Hepatocyte (in vitro differentiated cells): ENCODE data around the gene KPNA5. TPM values are rescaled to one million over a fixed set of nuclear protein-coding genes. Genes with fewer than 3 reads are reported as not detected.

Experiments
- DNase-seq: peaks from one replicate; pipeline ENCODE4 v3.0.0-alpha.2; 2016; ENCODE audit warnings: low spot score
- H2AFZ ChIP-seq: fragments of 200-600 bp; sonication (generic); 2 replicates; pipeline ENCODE4 v1.6.0; 2016; ENCODE audit warnings: antibody characterized with exemption, mild to moderate bottlenecking
- H3K27ac ChIP-seq: fragments of 200-600 bp; sonication (generic); 2 replicates; pipeline ENCODE4 v1.5.1; 2016; ENCODE audit warnings: mild to moderate bottlenecking
- H3K27me3 ChIP-seq: fragments of 200-600 bp; sonication (generic); 2 replicates; pipeline ENCODE4 v1.6.1; 2016
- H3K36me3 ChIP-seq: fragments of 200-600 bp; sonication (generic); replicated peaks from 2 replicates; pipeline ENCODE4 v1.5.1; 2016; ENCODE audit warnings: low read depth; ENCODE audit not compliant: insufficient read depth
- H3K4me1 ChIP-seq: fragments of 200-600 bp; sonication (generic); 2 replicates; pipeline ENCODE4 v1.5.1; 2016; ENCODE audit warnings: mild to moderate bottlenecking, moderate library complexity; ENCODE audit not compliant: insufficient read depth
- H3K4me2 ChIP-seq: fragments of 200-600 bp; sonication (generic); 2 replicates; pipeline ENCODE4 v1.6.0; 2016
- H3K4me3 ChIP-seq: fragments of 200-600 bp; sonication (generic); 2 replicates; pipeline ENCODE4 v1.5.1; 2016; ENCODE audit warnings: mild to moderate bottlenecking
- H3K79me2 ChIP-seq: fragments of 200-600 bp; sonication (generic); 2 replicates; pipeline ENCODE4 v1.6.0; 2017; ENCODE audit warnings: mild to moderate bottlenecking
- H3K9me2 ChIP-seq: fragments of 200-600 bp; sonication (generic); replicated peaks from 2 replicates; pipeline ENCODE4 v1.6.0; 2017; ENCODE audit warnings: mild to moderate bottlenecking; ENCODE audit not compliant: insufficient read depth
- H3K9me3 ChIP-seq: fragments of 200-600 bp; sonication (generic); 2 replicates; pipeline ENCODE4 v1.5.1; 2016; ENCODE audit warnings: low read depth, mild to moderate bottlenecking
- H4K20me1 ChIP-seq: fragments of 200-600 bp; sonication (generic); 2 replicates; pipeline ENCODE4 v1.6.0; 2016; ENCODE audit warnings: mild to moderate bottlenecking; ENCODE audit not compliant: insufficient read depth, poor library complexity, severe bottlenecking
- EZH2 ChIP-seq: fragments of 200-600 bp; sonication (generic); IDR thresholded peaks from 2 replicates; pipeline ENCODE4 v1.6.1; 2016; ENCODE audit warnings: antibody characterized with exemption, mild to moderate bottlenecking, borderline replicate concordance
- EZH2phosphoT487 ChIP-seq: fragments of 200-600 bp; sonication (generic); IDR thresholded peaks from one replicate; pipeline ENCODE4 v1.6.1; 2018; ENCODE audit warnings: antibody characterized with exemption, mild to moderate bottlenecking, low read depth, moderate library complexity; ENCODE audit not compliant: unreplicated experiment, severe bottlenecking
- WGBS: methylation state at CpG from one replicate; pipeline ENCODE4 v1.1.6; 2016; ENCODE audit warnings: low lambda C conversion rate; ENCODE audit errors: missing lambda C conversion rate; 5-methylcytosine and 5-hydroxymethylcytosine counted together
- polyA plus RNA-seq: library from polyadenylated mRNA; unstranded; fragments of >200 nt; fragmentation: Nextera tagmentation; extraction: Ambion mirVana; gene quantifications from 2 replicates; pipeline ENCODE4 v1.2.1, GENCODE V29; 2016
- total RNA-seq: library from RNA; depleted of rRNA; stranded (reverse); fragments of >200 nt; gene quantifications from 2 replicates; pipeline ENCODE4 v1.2.3, GENCODE V29; 2014
- TF ChIP-seq, protein P1 (sequence below): fragments of 200-600 bp; sonication (generic); IDR thresholded peaks from 2 replicates; pipeline ENCODE4 v1.5.1; 2016; ENCODE audit warnings: antibody characterized with exemption, mild to moderate bottlenecking; ENCODE audit not compliant: poor library complexity

KPNA5 gene
- total RNA-seq (14.8 and 20.5 TPM in 2 replicates), polyA plus RNA-seq (5.4 and 6.7 TPM in 2 replicates)

DNA sequence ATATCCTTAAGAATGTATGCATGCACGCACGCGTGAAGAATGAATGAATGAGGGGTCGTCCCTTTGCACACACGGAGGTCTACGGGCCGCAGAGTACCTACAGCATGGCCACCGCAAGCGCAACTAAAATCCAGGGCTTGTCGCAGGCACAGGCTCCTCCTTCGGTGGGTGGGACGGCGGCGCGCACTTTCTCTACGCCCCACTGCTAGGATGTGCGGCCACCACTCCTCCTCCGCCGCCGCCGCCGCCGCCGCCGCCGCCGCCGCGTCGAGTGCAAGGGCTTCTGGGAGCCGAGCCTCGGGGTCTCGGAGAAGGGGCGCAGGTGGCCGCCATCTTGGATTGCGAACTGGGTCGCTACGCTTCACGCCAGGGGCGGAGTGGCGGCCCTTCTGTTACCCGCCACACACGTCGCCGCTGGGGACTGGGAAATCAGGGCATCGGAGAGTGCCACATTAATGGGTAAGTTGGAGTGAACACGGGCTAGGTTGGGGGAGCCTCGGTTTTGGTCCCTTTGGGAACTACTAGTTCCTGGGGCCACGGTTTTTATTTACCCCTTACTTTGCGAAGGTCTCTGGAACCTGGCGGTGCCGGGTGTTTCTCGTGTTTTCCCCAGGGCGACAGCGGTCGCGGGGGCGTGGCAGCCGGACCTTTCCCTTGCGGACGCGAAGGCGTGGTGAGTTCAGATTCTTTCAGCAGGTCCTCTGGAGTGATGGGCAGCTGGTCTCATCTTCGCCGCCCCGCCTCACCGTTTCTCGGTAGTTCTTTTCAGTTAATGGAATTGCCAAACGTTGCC lies at the start of gene KPNA5:
Gene KPNA5, plus strand, starts transcription at position 332 of the 793 bp plus-strand sequence. Its CDS starts 124 bp downstream, at position 456.
- DNase-seq, result peak; percentile 95
- WGBS, result under 1% methylated on average over 56 of the region's 69 CpGs
- Histone ChIP-seq H3K4me3 (peak within 1 kb of the TSS; percentile 55), H3K79me2 (peaks cover 42% of the 10 kb centered on the region), H3K4me2 (peak within 1 kb of the TSS; percentile 86), H3K27me3 (no peaks in the 10 kb centered on the region), H3K9me3 (no peaks in the 10 kb centered on the region), H3K4me1 (peaks cover 3% of the 10 kb centered on the region), H3K27ac (peak within 1 kb of the TSS; percentile 93), H2AFZ (peak within 1 kb of the TSS; percentile 99), H4K20me1 (peaks cover 5% of the 10 kb centered on the region), H3K36me3 (no peaks in the 10 kb centered on the region), H3K9me2 (no peaks in the 10 kb centered on the region)
- TF ChIP-seq EZH2phosphoT487 (no peak), EZH2 (no peak)
- TF ChIP-seq, protein P1, sequence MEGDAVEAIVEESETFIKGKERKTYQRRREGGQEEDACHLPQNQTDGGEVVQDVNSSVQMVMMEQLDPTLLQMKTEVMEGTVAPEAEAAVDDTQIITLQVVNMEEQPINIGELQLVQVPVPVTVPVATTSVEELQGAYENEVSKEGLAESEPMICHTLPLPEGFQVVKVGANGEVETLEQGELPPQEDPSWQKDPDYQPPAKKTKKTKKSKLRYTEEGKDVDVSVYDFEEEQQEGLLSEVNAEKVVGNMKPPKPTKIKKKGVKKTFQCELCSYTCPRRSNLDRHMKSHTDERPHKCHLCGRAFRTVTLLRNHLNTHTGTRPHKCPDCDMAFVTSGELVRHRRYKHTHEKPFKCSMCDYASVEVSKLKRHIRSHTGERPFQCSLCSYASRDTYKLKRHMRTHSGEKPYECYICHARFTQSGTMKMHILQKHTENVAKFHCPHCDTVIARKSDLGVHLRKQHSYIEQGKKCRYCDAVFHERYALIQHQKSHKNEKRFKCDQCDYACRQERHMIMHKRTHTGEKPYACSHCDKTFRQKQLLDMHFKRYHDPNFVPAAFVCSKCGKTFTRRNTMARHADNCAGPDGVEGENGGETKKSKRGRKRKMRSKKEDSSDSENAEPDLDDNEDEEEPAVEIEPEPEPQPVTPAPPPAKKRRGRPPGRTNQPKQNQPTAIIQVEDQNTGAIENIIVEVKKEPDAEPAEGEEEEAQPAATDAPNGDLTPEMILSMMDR, result no peak

DNA sequence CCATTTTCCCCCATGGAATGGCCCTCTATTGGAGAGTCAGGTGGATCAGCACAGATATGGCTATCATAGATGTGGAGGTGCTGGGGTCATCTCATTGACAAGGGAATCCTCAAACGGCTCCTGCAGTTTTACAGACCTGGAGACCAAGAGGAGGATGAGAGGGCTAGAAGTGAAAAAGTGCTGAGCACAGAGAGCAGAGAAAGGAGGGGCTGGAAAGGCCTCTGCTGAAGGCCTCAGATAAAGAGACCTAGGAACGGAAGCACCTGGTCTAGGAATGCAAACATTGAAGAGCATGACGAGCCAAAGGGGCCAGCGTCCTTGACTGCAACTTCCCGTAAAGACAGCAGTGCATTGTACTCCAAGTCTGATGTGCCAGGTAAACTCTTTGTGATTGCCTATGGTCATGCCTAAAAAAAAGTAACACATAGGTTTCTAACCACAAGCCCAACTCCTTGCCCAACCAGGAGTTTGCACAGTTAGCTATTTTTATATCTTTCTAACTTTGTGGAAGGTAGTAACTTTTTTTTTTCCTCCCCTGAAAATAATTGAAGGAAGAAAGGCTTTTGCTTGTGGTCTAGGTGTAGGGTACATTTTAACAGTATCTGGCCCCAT lies 49.5 kb upstream of the KPNA5 start:
- H2AFZ ChIP-seq, result no peak overlapping the region
- TF ChIP-seq EZH2phosphoT487 (no peak), EZH2 (no peak)
- TF ChIP-seq, protein P1, result no peak
- 50% methylated on average over 5 of the region's 5 CpGs for WGBS
- DNase-seq, result peak; percentile 61
- peak overlapping the region; percentile 29 for H3K4me2 ChIP-seq
- H3K9me3 ChIP-seq, result no peaks in the 10 kb centered on the region
- H3K9me2 ChIP-seq, result no peaks in the 10 kb centered on the region
- no peaks in the 10 kb centered on the region for H3K79me2 ChIP-seq
- H3K27me3 ChIP-seq, result no peaks in the 10 kb centered on the region
- H3K36me3 ChIP-seq, result no peaks in the 10 kb centered on the region
- H4K20me1 ChIP-seq, result no peaks in the 10 kb centered on the region
- H3K4me3 ChIP-seq, result no peak overlapping the region
- peak overlapping the region; percentile 65 for H3K27ac ChIP-seq
- peaks cover 5% of the 10 kb centered on the region for H3K4me1 ChIP-seq

DNA sequence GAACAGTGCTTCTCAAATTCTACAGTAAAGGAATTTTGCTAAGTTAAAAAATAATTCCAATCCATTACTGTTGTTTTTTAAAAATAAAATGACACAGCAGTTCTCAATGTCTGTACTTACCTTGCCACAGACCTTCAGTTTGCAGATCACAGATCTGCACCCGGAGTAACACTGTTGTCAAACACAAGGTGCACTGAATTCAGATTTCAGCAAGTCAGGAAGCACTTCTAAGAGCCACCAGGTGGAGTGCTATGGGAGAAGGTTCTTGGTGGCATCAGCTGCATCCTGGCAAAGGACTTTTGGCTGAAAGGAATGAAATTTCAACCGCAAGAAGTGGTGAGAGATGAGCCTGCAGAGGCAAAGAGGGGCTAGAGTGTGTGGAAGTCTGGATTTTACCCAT lies 47.3 kb upstream of the KPNA5 start:
- peak; percentile 10 for DNase-seq
- peaks cover 5% of the 10 kb centered on the region for H3K4me1 ChIP-seq
- H3K27ac ChIP-seq, result no peak overlapping the region
- no peaks in the 10 kb centered on the region for H3K27me3 ChIP-seq
- WGBS, result 85% methylated on average over 2 of the region's 2 CpGs
- H4K20me1 ChIP-seq, result no peaks in the 10 kb centered on the region
- H3K79me2 ChIP-seq, result no peaks in the 10 kb centered on the region
- H2AFZ ChIP-seq, result no peak overlapping the region
- no peaks in the 10 kb centered on the region for H3K9me3 ChIP-seq
- H3K4me2 ChIP-seq, result no peak overlapping the region
- no peaks in the 10 kb centered on the region for H3K36me3 ChIP-seq
- no peaks in the 10 kb centered on the region for H3K9me2 ChIP-seq
- H3K4me3 ChIP-seq, result no peak overlapping the region
- no peak for TF ChIP-seq EZH2phosphoT487
- TF ChIP-seq, protein P1, result no peak
- no peak for TF ChIP-seq EZH2
